CD4-positive, alpha-beta T cell (primary cell): ENCODE data around the gene VPS13D. TPM values are rescaled to one million over a fixed set of nuclear protein-coding genes. Genes with fewer than 3 reads are reported as not detected.

Source experiments
- ATAC-seq: fragments of 200-7000 bp; cut with Tn5 transposase; one replicate; pipeline ENCODE4 v1.10.0; 2022; ENCODE audit warnings: mild to moderate bottlenecking; ENCODE audit not compliant: poor library complexity
- CTCF ChIA-PET: fragments of 350-600 bp; sonication (Branson Sonifier 250); formaldehyde crosslinking; loops from one replicate; lab custom pipeline; 2021; ENCODE audit warnings: antibody characterized with exemption, inconsistent platforms; lab: Charles Lee
- POLR2A ChIA-PET: fragments of 350-600 bp; sonication (Branson Sonifier 250); formaldehyde crosslinking; loops from one replicate; lab custom pipeline; 2021; ENCODE audit warnings: antibody characterized with exemption, inconsistent platforms; lab: Charles Lee
- DNase-seq, 14 experiments: peaks; one replicate each; pipeline ENCODE4 v3.0.0-alpha.2; 2013 to 2020; ENCODE audit warnings: mixed read lengths in 2 of 14
- H3K27ac ChIP-seq, 2 donors: one replicate each; pipeline versions ENCODE4 v1.5.1 to v1.7.0; 2013; ENCODE audit warnings: low read length in 2 of 2, low read depth in 1 of 2, mild to moderate bottlenecking in 1 of 2
- H3K27me3 ChIP-seq, 2 experiments: 1 replicate in 1 of 2; 2 replicates in 1 of 2; pipeline versions ENCODE4 v1.6.1 to v1.7.0; 2013; ENCODE audit warnings: low read length in 2 of 2, control low read depth in 1 of 2, mild to moderate bottlenecking in 1 of 2, moderate library complexity in 1 of 2; ENCODE audit not compliant: insufficient read depth in 2 of 2, control insufficient read depth in 1 of 2
- H3K36me3 ChIP-seq: one replicate; pipeline ENCODE4 v1.6.1; 2013; ENCODE audit warnings: low read length, control low read depth; ENCODE audit not compliant: insufficient read depth
- H3K4me1 ChIP-seq: one replicate; pipeline ENCODE4 v1.6.1; 2013; ENCODE audit warnings: low read length, control low read depth; ENCODE audit not compliant: insufficient read depth
- H3K4me3 ChIP-seq: one replicate; pipeline ENCODE4 v1.5.1; 2013; ENCODE audit warnings: mild to moderate bottlenecking, low read length, moderate library complexity
- H3K9me3 ChIP-seq, 2 experiments: 1 replicate in 1 of 2; 2 replicates in 1 of 2; pipeline versions ENCODE4 v1.6.1 to v1.7.0; 2013; ENCODE audit warnings: low read length in 2 of 2, mild to moderate bottlenecking in 2 of 2, control low read depth in 1 of 2, moderate library complexity in 1 of 2; ENCODE audit not compliant: control insufficient read depth in 1 of 2, insufficient read depth in 1 of 2
- H3K27ac Mint-ChIP-seq: one replicate; pipeline ENCODE4 v1.8.0; 2020; ENCODE audit warnings: mixed read lengths
- H3K27me3 Mint-ChIP-seq: one replicate; pipeline ENCODE4 v1.8.0; 2021; ENCODE audit warnings: mixed read lengths
- H3K36me3 Mint-ChIP-seq: one replicate; pipeline ENCODE4 v1.8.0; 2021; ENCODE audit warnings: low read depth, mixed read lengths
- H3K4me1 Mint-ChIP-seq: one replicate; pipeline ENCODE4 v1.8.0; 2021; ENCODE audit warnings: low read depth, mixed read lengths
- H3K4me3 Mint-ChIP-seq: one replicate; pipeline ENCODE4 v1.8.0; 2020; ENCODE audit warnings: mild to moderate bottlenecking, mixed read lengths
- H3K9me3 Mint-ChIP-seq: one replicate; pipeline ENCODE4 v1.8.0; 2020; ENCODE audit warnings: mixed read lengths
- CTCF ChIP-seq: fragments of 200-600 bp; IDR thresholded peaks from one replicate; pipeline ENCODE4 v1.8.0; 2022; ENCODE audit warnings: antibody characterized with exemption, mild to moderate bottlenecking
- intact Hi-C, 2 experiments: fragments of 100-400 bp; cut with DNase I in 1 of 2; cut with micrococcal nuclease in 1 of 2; formaldehyde crosslinking; loops; one replicate each; pipeline versions ENCODE4 v1.15.1 to v1.9.0; 2023 to 2025; cut with DNase I, micrococcal nuclease
- total RNA-seq, 174 experiments: library from RNA in 2 of 174; stranded (reverse) in 2 of 174; gene quantifications; one replicate each; pipeline ENCODE4 v1.2.3 and lab custom pipeline; 2021 to 2026

VPS13D gene
- total RNA-seq, 2 experiments from 2014 or later: 63.0 to 67.3 TPM

DNA sequence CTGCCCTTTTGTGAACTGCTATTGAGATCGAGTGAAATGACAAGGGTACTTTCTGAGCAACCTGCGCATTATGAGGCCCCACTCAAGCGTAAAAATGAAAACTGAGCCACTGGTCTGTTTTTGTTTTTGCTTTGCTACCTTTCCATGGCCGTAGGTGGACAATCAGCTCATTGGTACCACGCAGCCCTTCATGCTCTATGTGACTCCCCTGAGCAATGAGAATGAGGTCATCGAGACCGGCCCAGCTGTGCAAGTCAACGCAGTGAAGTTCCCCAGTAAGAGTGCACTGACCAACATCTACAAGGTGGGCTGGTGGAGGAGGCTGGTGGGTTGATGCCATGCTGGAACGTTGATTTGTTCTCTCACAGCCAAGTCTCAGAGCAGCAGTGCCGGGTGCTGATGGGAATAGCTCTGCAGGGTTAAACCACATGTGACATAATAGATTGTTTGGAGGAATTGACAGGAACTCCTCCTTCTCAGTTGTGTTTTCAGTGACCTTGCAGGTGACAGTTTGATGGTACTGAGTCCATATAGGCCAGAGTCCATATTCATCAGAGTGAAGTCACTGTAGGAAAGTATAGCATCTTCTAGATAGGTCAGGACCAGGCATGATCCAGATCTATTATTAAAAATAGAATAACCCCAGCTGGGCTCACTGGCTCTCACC is 170.3 kb downstream of the VPS13D start:
- H3K27me3 Mint-ChIP-seq: no peaks in the 10 kb centered on the region
- POLR2A ChIA-PET: no interaction called here
- peaks cover 37% of the 10 kb centered on the region for H3K4me1 Mint-ChIP-seq
- H3K4me3 ChIP-seq: no peak overlapping the region
- H3K27me3 ChIP-seq: no peaks in the 10 kb centered on the region
- CTCF ChIA-PET: no interaction called here
- TF ChIP-seq CTCF: no peak
- H3K9me3 ChIP-seq: no peaks in the 10 kb centered on the region
- H3K36me3 Mint-ChIP-seq: peaks cover 70% of the 10 kb centered on the region
- no peak overlapping the region for H3K4me3 Mint-ChIP-seq
- peaks cover 5% of the 10 kb centered on the region for H3K4me1 ChIP-seq
- H3K27ac ChIP-seq: no peak overlapping the region
- ATAC-seq: no peak
- H3K9me3 Mint-ChIP-seq: no peaks in the 10 kb centered on the region
- H3K27ac Mint-ChIP-seq: no peak overlapping the region
- peaks cover 48% of the 10 kb centered on the region for H3K36me3 ChIP-seq
- no peak for DNase-seq
- intact Hi-C loops: no loop called here

- H3K4me3 Mint-ChIP-seq: no peak overlapping the region
- no peaks in the 10 kb centered on the region for H3K27me3 ChIP-seq
- no peak overlapping the region for H3K4me3 ChIP-seq
- peaks cover 66% of the 10 kb centered on the region for H3K36me3 ChIP-seq
- H3K27ac Mint-ChIP-seq: no peak overlapping the region
- H3K9me3 Mint-ChIP-seq: no peaks in the 10 kb centered on the region
- DNase-seq (no peak), ATAC-seq (no peak)
- intact Hi-C loops: no loop called here
- H3K27me3 Mint-ChIP-seq: no peaks in the 10 kb centered on the region
- H3K4me1 Mint-ChIP-seq: peaks cover 41% of the 10 kb centered on the region
- peaks cover 86% of the 10 kb centered on the region for H3K36me3 Mint-ChIP-seq
- ChIA-PET CTCF (no interaction called here), POLR2A (interaction anchor here (1.0 kb wide), 1 partner anchor 216 kb away, joined by 3 read pairs; the partner anchor contains the start of gene DHRS3)
- H3K27ac ChIP-seq: no peak overlapping the region
- H3K9me3 ChIP-seq: no peaks in the 10 kb centered on the region
- peaks cover 8% of the 10 kb centered on the region for H3K4me1 ChIP-seq
- TF ChIP-seq CTCF: no peak
Observed at GRCh38 chr1:12402159-12402673, 172.4 kb downstream of the VPS13D start.

DNA sequence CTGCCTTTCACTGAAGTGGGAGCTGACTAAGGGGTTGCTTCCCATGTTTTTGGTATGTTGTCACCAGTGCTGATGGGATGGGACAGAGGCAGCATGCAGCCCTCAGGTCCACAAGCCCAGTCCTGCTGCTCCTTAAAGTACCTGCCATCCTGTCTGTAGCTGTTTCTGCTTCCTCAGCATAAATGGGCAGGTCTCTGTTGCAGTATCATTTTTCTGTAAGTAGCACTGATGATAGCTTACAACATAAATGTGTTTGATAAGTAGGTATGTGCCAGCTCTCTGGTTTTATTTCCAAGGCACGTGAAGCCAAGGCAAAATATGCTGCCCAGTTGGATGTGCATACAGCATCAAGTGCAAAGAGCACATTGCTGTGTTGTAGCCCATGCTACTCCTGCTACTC is 173.0 kb downstream of the VPS13D start:
- POLR2A ChIA-PET: interaction anchor here (1.0 kb wide), 1 partner anchor 216 kb away, joined by 3 read pairs; the partner anchor contains the start of gene DHRS3
- no peaks in the 10 kb centered on the region for H3K27me3 ChIP-seq
- Mint-ChIP-seq H3K27ac (no peak overlapping the region), H3K27me3 (no peaks in the 10 kb centered on the region), H3K36me3 (peaks cover 84% of the 10 kb centered on the region), H3K4me1 (peaks cover 40% of the 10 kb centered on the region), H3K4me3 (no peak overlapping the region), H3K9me3 (no peaks in the 10 kb centered on the region)
- CTCF ChIA-PET: no interaction called here
- no peak overlapping the region for H3K27ac ChIP-seq
- H3K9me3 ChIP-seq: no peaks in the 10 kb centered on the region
- no peak overlapping the region for H3K4me3 ChIP-seq
- no peak for TF ChIP-seq CTCF
- H3K36me3 ChIP-seq: peaks cover 66% of the 10 kb centered on the region
- DNase-seq (no peak), ATAC-seq (no peak)
- peaks cover 8% of the 10 kb centered on the region for H3K4me1 ChIP-seq
- intact Hi-C loops: no loop called here
